GM19463 (cell line): ENCODE measurements around the gene CIROP.

Source experiments
- ATAC-seq: cut with Tn5 transposase; IDR thresholded peaks from one replicate; pipeline ENCODE4 v1.9.1; 2021; ENCODE audit warnings: mild to moderate bottlenecking, moderate library complexity; ENCODE audit not compliant: unreplicated experiment

CIROP gene

DNA sequence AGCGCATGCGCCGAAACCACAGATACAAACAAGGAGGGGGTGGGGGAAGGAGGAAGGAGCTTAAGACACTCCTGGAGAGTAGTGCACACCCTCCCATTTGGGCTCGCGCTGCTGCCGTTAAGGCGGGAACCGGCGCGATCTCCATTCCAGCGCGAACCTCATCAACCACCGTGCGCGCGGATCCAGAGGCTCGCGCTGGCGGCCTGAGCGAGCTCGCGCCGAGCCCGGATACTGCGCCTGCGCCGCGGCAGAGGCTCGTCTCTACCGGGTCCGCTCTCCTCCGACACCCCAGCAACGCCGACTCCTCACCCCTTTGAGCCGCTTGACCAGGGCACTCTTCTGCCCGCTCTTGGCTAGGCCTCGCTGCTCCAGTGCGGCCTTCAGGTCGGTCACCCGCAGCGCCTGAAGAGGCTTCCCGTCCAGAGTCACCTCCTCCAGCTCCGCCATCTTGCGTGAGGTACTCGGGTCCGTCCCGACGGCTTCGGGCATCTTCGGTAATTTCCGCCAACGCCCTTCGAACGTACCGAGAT lies 10.1 kb downstream of the CIROP start, which contains the start of gene ACIN1:
ACIN1 (minus strand) TSS at position 471 of the 530 bp plus-strand sequence; CDS start at position 447, 24 bp downstream.
- ATAC-seq, result peak; percentile 38

GRCh38 chr14:23093991-23094665 lies 10.7 kb downstream of the CIROP start:
- ATAC-seq, result no peak

DNA sequence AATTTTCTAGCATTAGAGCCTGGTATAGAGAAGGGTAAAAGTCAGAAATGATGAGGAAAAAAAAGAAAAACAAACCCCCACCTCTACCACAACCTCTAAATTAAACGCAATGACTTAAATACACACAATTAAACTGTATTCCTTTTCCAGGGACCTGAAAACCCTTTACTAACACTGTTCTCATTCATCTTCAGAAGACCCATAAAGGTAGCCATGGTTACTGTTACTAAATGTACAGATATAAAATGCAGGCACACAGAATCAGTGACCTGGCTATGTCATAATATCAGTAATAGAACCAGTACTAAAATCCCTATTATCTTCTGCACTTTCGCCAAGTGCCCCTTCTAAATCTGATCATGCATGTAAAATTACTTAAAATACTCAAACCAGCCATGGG lies 11.3 kb downstream of the CIROP start:
- no peak for ATAC-seq

GRCh38 chr14:23093104-23093503 lies 11.7 kb downstream of the CIROP start:
- no peak for ATAC-seq

DNA sequence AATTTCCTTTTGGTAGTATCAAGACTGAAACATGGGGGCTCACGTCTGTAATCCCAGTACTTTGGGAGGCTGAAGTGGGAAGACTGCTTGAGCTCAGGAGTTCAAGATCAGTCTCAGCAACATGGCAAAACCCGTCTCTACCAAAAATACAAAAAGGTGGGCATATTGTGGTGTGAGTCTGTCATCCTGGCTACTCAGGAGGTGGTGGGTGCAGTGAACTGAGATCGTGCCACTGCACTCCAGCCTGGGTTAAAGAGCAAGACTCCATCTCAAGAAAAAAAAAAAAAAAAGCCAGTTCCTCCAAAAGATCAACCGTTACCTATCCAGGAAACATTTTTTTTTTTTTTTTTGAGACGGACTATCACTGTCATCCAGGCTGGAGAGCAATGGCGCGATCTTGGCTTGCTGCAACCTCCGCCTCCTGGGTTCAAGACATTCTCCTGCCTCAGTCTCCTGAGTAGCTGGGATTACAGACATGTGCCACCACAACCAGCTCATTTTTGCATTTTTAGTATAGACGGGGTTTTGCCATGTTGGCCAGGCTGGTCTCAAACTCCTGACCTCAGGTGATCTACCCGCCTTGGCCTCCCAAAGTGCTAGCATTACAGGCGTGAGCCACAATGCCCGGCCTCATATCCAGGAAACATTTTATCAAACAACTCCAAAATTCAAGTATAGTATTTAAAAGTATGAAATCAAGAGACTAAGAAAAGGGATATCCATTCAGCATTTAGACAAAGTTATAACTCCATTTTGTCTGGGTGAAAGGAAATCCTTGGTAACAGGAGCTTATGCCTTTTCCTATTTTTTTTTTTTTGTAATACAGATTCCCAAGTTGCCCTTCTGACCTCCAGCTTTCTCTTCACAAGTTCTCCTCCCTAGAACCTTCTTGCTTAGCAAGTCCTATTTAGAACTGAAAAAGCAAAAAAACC lies 13.2 kb downstream of the CIROP start:
- no peak for ATAC-seq

- ATAC-seq, result no peak
Observed at GRCh38 chr14:23090254-23090636, 14.5 kb downstream of the CIROP start.

DNA sequence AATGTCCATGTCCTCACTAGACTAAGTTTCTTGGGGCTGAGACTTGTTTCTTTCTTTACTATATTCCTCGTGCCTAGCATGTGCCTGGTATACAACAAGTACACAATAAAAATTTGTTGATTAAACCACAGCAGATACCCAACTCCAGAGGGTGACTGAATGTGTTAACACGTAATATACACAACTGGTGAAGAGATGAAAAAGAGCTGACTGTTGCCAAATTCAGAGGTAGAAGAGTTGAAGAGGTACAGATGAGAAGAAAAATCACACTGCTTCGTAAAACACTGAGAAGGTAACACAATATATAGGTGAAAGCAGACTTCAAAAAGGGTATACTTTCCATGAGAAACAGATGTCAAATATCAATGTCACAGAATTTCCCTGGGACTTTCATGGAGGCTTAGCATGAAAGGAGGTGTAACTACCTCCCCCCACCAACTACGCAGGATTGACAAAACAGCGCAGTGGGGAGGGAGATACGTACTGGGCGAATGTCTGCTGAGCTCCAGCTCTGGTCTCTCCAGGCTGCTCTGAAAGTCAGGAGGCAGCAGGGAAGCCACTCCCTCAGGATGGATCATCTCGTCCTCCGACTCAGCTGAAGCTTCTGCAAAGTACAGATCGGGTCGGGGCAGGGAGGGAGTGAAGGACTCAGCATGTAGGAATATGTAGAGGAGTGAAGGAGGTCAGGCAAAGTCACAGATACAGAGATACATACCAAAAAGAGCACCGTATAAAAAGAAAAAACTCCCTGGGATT lies 15.1 kb downstream of the CIROP start:
- ATAC-seq, result no peak

GRCh38 chr14:23086565-23086964 lies 18.2 kb downstream of the CIROP start:
- no peak for ATAC-seq

DNA sequence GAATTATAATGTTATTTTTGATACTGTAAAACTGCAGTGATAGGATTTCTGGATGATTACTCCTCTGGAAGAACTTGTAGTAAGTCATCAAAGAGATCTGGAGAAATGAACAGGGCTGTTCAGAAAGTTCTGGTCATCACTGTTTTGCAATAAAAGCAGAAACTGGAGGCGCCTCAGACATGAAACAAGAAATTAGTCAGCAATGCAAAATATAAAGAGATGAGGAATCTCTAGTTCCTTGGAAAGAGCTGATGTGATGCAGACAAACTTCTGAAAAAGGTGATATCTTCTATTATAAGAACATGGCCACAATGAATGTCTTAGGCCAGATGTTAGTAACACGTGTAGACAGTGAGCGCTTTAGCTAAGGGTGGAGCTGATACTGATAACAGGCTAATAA lies 19.3 kb downstream of the CIROP start:
- no peak for ATAC-seq

DNA sequence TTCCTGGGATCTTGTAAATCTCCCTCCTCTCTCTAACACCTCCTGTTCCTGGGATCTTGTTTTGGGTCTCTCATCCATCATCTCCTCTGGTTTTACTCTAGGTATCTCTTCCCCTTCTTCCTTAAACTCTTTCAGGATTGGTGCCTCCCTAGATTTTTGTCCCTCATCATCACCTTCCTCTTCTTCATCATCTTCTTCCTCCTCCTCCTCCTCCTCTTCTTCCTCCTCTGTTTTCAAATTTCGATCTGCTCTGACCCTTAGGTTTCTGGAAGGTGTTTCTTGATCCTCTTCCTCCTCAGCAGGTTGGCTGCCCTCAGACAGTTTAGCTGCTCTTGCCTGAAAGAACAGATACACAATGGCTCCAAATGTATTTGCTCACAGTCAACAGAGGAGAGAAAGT lies 24.3 kb downstream of the CIROP start:
- no peak for ATAC-seq

DNA sequence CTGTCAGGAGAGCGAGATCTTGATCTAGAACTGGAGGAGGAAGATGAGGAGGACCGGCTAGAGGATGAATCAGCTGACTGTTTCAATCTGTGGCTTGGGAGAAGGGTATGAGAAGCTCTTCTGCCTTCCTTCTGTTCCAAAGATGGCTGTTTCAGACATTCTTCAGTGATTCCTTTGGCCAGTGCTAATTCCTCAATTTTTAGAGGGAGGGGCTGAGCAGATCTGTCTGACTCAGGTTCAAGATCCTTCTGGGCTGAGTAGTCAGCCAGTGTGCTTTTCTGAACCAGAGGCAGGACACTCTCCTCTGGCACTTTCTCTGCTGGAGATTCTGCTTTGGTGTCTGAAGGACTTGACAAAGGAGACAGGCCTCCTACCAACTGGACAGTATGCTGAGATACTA lies 25.1 kb downstream of the CIROP start:
- ATAC-seq, result no peak

- no peak for ATAC-seq
Observed at GRCh38 chr14:23078692-23079116, 26.1 kb downstream of the CIROP start.

DNA sequence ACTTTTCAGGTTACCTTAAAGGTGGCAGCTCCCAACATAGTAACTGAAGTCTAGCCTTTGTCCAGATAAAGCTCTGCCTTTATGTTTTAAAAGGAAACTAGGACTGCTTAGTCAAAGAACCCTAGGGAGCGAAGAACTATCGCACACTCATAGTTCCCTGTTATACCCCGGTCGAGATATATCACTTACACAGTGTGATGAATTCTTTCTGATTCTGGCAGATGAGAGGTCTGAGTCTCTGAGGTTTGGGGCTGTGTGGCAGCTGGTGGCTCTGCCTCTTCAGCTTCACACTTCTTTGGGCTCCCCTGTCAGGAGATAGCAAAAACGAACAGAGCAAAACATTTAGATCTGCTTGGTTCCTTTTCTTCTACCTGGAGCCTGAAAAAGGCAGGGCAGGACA lies 26.8 kb downstream of the CIROP start:
- no peak for ATAC-seq

GRCh38 chr14:23076785-23077408 lies 27.9 kb downstream of the CIROP start:
- no peak for ATAC-seq

DNA sequence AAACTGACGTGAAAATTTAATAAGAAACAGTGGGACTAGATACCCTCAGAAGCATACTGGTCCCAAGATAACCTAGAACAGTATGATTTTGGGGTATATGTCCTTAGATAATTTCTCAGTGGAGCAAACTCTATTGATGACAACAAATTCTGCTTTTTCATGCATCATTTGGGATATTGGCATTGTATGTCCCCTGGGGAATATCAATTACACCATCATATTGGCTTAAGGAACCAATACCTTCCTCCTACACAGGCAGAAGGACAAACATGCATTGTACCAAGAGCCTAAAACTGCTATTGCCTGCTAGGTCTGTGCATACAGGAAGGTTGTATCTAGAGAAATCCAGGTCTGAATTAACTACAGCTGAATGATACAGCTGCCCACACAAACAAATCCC lies 29.9 kb downstream of the CIROP start:
- no peak for ATAC-seq

DNA sequence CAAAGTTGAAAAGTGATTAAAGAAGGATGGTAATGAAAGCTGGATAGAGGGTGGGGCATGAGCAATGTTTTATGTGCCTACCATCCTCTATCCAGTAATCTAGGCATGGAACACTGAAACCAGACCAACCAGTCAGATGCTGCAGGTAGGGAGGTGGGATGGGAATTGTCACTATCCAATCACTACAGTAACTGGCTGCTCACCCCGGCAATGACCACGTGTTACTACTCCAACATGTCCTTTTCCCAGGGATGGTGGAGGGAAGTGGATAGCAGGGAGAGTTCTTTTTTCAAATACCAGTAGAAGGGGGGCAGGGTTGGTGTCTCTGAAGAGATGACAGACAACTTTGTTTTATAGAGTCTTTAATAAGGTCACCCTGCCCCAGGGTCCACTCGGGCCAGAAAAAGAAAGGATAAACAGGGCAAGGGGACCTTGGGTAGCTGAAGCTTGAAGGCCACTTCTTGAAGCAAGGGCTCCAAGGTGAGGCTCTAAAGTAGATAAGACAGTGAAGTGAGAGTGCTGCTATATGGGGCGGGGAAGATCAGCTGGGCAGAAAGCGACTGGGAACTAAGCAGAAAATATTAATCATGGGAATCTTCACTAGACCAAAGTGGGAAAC lies 32.8 kb downstream of the CIROP start:
- ATAC-seq, result no peak

DNA sequence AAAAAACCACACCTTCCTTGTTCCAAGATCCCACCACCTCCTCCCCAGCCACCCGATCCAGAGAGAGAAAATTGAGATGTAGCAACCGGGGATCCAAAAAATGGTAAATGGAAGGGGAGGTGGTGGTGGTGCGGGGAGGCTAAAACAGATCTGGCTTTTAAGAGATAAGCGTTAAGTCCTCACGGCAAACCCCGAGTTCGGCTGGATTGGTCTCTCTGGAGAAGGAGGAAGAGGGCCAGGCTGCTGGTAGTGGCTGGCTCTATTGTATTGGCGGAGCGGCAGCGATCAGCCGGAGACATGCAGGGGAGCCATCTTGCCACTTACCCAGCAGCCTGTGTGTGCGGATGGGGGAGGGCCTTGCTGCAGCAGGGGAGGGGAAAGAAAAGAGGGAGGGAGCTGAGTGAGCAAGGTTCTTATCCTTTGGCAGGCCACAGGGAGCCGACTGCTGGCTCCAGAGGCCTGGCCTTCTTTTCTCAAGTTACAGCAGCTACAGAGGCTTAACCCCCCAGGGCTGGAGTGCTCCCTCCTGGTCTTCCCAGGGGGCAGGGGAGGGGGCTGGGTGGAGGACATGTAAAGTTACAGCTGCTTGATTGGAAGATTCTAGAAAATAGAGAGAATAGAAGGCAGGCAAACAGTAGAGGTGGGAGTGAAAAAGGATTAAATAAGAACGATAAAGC lies 33.4 kb downstream of the CIROP start:
- ATAC-seq, result peak; percentile 92

- no peak for ATAC-seq
Observed at GRCh38 chr14:23070262-23071129, 34.3 kb downstream of the CIROP start.

- no peak for ATAC-seq
Observed at GRCh38 chr14:23069413-23069806, 35.4 kb downstream of the CIROP start.
